Fibroblast of lung (primary cell): ENCODE results near the gene SLC17A4. TPM values are rescaled to one million over a fixed set of nuclear protein-coding genes. Genes with fewer than 3 reads are reported as not detected.

Experiments
- DNase-seq, 2 donors: peaks; one replicate each; pipeline versions ENCODE4 v3.0.0 to v3.0.0-alpha.2; 2010; ENCODE audit warnings: low read depth in 2 of 2
- H2AFZ ChIP-seq: 2 replicates; pipeline ENCODE4 v1.5.1; 2012; ENCODE audit warnings: low read length, control low read depth, inconsistent platforms
- H3K27ac ChIP-seq: 2 replicates; pipeline ENCODE4 v1.5.1; 2011; ENCODE audit warnings: low read length, control low read depth; ENCODE audit not compliant: insufficient read depth
- H3K27me3 ChIP-seq: 2 replicates; pipeline ENCODE4 v1.5.1; 2011; ENCODE audit warnings: mild to moderate bottlenecking, low read length; ENCODE audit not compliant: control insufficient read depth, insufficient read depth
- H3K36me3 ChIP-seq: 2 replicates; pipeline ENCODE4 v1.5.1; 2011; ENCODE audit warnings: low read length; ENCODE audit not compliant: control insufficient read depth, insufficient read depth
- H3K4me1 ChIP-seq: 2 replicates; pipeline ENCODE4 v1.5.1; 2011; ENCODE audit warnings: low read length; ENCODE audit not compliant: control insufficient read depth, insufficient read depth; ENCODE audit errors: extremely low read depth
- H3K4me2 ChIP-seq: 2 replicates; pipeline ENCODE4 v1.5.1; 2011; ENCODE audit warnings: low read length, control low read depth; ENCODE audit not compliant: insufficient read depth; ENCODE audit errors: extremely low read depth
- H3K4me3 ChIP-seq, 4 experiments: fragments of 200-600 bp in 1 of 4; sonication (generic) in 1 of 4; replicated peaks in 1 of 4; 2 replicates each; pipeline ENCODE4 v1.5.1; 2011 to 2016; ENCODE audit warnings: low read length in 4 of 4, low read depth in 3 of 4, mild to moderate bottlenecking in 3 of 4, control low read depth in 2 of 4, inconsistent platforms in 1 of 4, mixed read lengths in 1 of 4; ENCODE audit not compliant: insufficient read depth in 1 of 4; ENCODE audit errors: control extremely low read depth in 1 of 4
- H3K79me2 ChIP-seq: 2 replicates; pipeline ENCODE4 v1.5.1; 2012; ENCODE audit warnings: mild to moderate bottlenecking, low read length, inconsistent platforms; ENCODE audit not compliant: control insufficient read depth, insufficient read depth
- H3K9ac ChIP-seq: 2 replicates; pipeline ENCODE4 v1.5.1; 2011; ENCODE audit warnings: mild to moderate bottlenecking, low read length, control low read depth; ENCODE audit not compliant: insufficient read depth
- H3K9me3 ChIP-seq: 2 replicates; pipeline ENCODE4 v1.5.1; 2012; ENCODE audit warnings: low read depth, low read length; ENCODE audit not compliant: control insufficient read depth, insufficient read depth
- H4K20me1 ChIP-seq: 2 replicates; pipeline ENCODE4 v1.5.1; 2011; ENCODE audit warnings: low read length; ENCODE audit not compliant: control insufficient read depth, insufficient read depth; ENCODE audit errors: extremely low read depth
- EZH2 ChIP-seq: IDR thresholded peaks from 2 replicates; pipeline ENCODE4 v1.5.1; 2012; ENCODE audit warnings: low read length, control low read depth, mild to moderate bottlenecking; ENCODE audit errors: missing control alignments
- polyA plus RNA-seq, 2 donors: library from polyadenylated mRNA; depleted of rRNA in 1 of 2; stranded (reverse) in 1 of 2; unstranded in 1 of 2; fragments of >200 nt; gene quantifications; 2 replicates each; pipeline ENCODE4 v1.2.1, GENCODE V29; 2011 to 2012; ENCODE audit warnings: missing spikeins in 1 of 2
- total RNA-seq: library from RNA; depleted of rRNA; stranded (reverse); fragments of >200 nt; gene quantifications from 2 replicates; pipeline ENCODE4 v1.2.1, GENCODE V29; 2014
- TF ChIP-seq, protein P1 (sequence below), 2 donors: IDR thresholded peaks in 1 of 2; conservative IDR thresholded peaks in 1 of 2; 1 replicate in 1 of 2; 2 replicates in 1 of 2; pipeline ENCODE4 v1.5.1; 2011 to 2012; ENCODE audit warnings: low read length in 2 of 2, control low read depth in 1 of 2, inconsistent platforms in 1 of 2, low read depth in 1 of 2, mild to moderate bottlenecking in 1 of 2

The SLC17A4 gene
- total and polyA plus RNA-seq, 2 donors (not counting 1 experiment from before 2014, with no cell fraction given) = not detected

DNA sequence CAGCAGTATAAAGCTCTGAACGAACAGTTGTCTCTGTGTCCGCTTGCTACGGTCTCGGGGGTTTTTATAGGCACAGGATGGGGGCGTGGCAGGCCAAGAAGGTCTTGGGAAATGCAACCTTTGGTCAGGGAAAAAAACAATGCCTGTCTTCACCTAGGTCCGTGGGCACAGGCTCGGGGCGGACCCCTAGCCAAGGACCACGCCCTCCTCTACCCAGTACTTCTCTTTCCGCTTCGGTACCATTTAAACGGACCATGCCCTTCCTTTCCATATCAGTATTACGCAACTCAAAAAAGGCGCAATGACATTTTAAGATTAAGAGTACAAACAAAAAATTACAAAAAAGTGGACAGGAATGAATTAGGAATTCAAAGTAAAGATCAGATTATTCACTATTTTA lies 44.3 kb upstream of the SLC17A4 start:
- H3K36me3 ChIP-seq = no peaks in the 10 kb centered on the region
- H3K9ac ChIP-seq = no peak overlapping the region
- no peak for DNase-seq
- no peaks in the 10 kb centered on the region for H3K79me2 ChIP-seq
- H3K27ac ChIP-seq = no peak overlapping the region
- H3K27me3 ChIP-seq = no peaks in the 10 kb centered on the region
- H4K20me1 ChIP-seq = no peaks in the 10 kb centered on the region
- H3K4me3 ChIP-seq = no peak overlapping the region
- no peak for TF ChIP-seq EZH2
- TF ChIP-seq, protein P1, sequence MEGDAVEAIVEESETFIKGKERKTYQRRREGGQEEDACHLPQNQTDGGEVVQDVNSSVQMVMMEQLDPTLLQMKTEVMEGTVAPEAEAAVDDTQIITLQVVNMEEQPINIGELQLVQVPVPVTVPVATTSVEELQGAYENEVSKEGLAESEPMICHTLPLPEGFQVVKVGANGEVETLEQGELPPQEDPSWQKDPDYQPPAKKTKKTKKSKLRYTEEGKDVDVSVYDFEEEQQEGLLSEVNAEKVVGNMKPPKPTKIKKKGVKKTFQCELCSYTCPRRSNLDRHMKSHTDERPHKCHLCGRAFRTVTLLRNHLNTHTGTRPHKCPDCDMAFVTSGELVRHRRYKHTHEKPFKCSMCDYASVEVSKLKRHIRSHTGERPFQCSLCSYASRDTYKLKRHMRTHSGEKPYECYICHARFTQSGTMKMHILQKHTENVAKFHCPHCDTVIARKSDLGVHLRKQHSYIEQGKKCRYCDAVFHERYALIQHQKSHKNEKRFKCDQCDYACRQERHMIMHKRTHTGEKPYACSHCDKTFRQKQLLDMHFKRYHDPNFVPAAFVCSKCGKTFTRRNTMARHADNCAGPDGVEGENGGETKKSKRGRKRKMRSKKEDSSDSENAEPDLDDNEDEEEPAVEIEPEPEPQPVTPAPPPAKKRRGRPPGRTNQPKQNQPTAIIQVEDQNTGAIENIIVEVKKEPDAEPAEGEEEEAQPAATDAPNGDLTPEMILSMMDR (conservative IDR thresholded peaks at IDR 0.05 in 1 of 2, IDR thresholded peaks at IDR 0.05 in 1 of 2; ENCODE audit: low read depth in 1 of 2, low read length in 2 of 2) = no peak
- H3K4me1 ChIP-seq = no peaks in the 10 kb centered on the region
- H3K4me2 ChIP-seq = no peak overlapping the region
- no peak overlapping the region for H2AFZ ChIP-seq
- H3K9me3 ChIP-seq = no peaks in the 10 kb centered on the region

DNA sequence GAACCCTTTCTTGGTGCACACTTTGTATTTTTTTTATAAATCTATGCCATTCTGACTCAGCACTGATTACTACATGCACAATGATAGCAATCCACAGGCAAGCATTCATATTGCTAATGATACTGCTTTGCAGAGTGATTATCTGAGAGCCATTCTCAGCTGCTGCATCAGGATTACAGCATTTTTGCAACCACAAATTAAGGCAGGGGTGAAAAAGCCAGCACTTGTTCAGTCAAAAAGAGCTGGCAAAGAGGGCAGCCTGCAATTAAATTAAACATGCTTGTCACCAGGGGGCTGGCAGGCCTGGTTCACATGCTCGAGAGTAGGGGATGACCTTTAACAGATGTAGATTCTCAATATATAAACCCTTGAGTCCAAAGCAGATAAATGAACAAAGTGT lies 40.7 kb upstream of the SLC17A4 start:
- TF ChIP-seq EZH2 = no peak
- TF ChIP-seq, protein P1 (conservative IDR thresholded peaks at IDR 0.05 in 1 of 2, IDR thresholded peaks at IDR 0.05 in 1 of 2; ENCODE audit: low read depth in 1 of 2, low read length in 2 of 2) = no peak
- Histone ChIP-seq H3K27me3 (no peaks in the 10 kb centered on the region), H4K20me1 (no peaks in the 10 kb centered on the region), H3K4me3 (no peak overlapping the region), H3K9me3 (no peaks in the 10 kb centered on the region), H3K4me2 (no peak overlapping the region), H3K36me3 (no peaks in the 10 kb centered on the region), H3K4me1 (no peaks in the 10 kb centered on the region), H3K79me2 (no peaks in the 10 kb centered on the region), H3K27ac (no peak overlapping the region), H3K9ac (no peak overlapping the region), H2AFZ (no peak overlapping the region)
- peak in 1 of 2 donors; percentile 1 for DNase-seq

DNA sequence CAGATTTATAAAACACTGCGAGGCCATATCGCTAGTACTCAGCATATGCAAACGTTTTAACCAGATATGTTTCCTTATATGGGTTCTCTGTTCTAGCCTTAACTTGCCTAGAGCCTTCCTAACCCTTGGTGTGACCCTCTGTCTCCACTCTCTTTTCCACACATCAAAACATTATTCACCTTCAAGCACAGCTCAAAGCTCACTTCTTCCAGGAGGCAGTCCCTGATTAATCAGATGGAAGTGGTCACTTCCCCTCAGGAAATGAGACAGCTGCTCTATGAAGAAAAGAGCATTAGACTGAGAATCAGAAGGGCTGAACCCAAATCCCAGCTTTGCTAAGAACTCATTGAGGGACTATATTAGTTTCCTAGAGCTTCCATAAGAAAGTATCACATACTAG lies 39.8 kb upstream of the SLC17A4 start:
- Histone ChIP-seq H3K27me3 (no peaks in the 10 kb centered on the region), H3K4me1 (no peaks in the 10 kb centered on the region), H3K36me3 (no peaks in the 10 kb centered on the region), H3K27ac (no peak overlapping the region), H3K9ac (no peak overlapping the region), H3K79me2 (no peaks in the 10 kb centered on the region), H2AFZ (no peak overlapping the region), H3K4me3 (no peak overlapping the region), H3K4me2 (no peak overlapping the region), H4K20me1 (no peaks in the 10 kb centered on the region), H3K9me3 (no peaks in the 10 kb centered on the region)
- TF ChIP-seq, protein P1 (conservative IDR thresholded peaks at IDR 0.05 in 1 of 2, IDR thresholded peaks at IDR 0.05 in 1 of 2; ENCODE audit: low read depth in 1 of 2, low read length in 2 of 2) = no peak
- no peak for TF ChIP-seq EZH2
- DNase-seq = no peak
